ENCODE measurements around the gene ZNF385A.

DNA sequence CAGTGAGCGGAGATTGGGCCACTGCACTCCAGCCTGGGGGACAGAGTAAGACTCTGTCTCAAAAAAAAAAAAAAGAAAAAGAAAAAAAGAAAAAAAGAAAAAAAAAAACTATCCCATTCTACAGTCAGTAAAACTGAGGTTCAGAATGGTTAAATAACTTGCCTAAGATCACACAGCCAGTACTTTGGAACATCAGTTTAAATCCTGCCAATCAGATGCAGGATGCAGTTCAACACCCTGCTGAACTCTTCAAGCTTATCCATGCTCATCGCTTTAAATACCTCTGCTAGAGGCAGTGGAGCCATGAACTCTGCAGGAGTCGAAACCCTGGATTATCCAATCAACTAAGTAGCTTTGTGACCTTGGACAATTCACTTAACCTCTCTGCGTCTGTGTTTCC is 3.4 kb downstream of the ZNF385A start:
- no peak for TF ChIP-seq ZNF513 (tag by site-specific recombination; IDR thresholded peaks at IDR 0.05)
- TF ChIP-seq, protein P1, sequence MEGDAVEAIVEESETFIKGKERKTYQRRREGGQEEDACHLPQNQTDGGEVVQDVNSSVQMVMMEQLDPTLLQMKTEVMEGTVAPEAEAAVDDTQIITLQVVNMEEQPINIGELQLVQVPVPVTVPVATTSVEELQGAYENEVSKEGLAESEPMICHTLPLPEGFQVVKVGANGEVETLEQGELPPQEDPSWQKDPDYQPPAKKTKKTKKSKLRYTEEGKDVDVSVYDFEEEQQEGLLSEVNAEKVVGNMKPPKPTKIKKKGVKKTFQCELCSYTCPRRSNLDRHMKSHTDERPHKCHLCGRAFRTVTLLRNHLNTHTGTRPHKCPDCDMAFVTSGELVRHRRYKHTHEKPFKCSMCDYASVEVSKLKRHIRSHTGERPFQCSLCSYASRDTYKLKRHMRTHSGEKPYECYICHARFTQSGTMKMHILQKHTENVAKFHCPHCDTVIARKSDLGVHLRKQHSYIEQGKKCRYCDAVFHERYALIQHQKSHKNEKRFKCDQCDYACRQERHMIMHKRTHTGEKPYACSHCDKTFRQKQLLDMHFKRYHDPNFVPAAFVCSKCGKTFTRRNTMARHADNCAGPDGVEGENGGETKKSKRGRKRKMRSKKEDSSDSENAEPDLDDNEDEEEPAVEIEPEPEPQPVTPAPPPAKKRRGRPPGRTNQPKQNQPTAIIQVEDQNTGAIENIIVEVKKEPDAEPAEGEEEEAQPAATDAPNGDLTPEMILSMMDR (tag by site-specific recombination; IDR thresholded peaks at IDR 0.05): no peak
- TF ChIP-seq, protein P2, sequence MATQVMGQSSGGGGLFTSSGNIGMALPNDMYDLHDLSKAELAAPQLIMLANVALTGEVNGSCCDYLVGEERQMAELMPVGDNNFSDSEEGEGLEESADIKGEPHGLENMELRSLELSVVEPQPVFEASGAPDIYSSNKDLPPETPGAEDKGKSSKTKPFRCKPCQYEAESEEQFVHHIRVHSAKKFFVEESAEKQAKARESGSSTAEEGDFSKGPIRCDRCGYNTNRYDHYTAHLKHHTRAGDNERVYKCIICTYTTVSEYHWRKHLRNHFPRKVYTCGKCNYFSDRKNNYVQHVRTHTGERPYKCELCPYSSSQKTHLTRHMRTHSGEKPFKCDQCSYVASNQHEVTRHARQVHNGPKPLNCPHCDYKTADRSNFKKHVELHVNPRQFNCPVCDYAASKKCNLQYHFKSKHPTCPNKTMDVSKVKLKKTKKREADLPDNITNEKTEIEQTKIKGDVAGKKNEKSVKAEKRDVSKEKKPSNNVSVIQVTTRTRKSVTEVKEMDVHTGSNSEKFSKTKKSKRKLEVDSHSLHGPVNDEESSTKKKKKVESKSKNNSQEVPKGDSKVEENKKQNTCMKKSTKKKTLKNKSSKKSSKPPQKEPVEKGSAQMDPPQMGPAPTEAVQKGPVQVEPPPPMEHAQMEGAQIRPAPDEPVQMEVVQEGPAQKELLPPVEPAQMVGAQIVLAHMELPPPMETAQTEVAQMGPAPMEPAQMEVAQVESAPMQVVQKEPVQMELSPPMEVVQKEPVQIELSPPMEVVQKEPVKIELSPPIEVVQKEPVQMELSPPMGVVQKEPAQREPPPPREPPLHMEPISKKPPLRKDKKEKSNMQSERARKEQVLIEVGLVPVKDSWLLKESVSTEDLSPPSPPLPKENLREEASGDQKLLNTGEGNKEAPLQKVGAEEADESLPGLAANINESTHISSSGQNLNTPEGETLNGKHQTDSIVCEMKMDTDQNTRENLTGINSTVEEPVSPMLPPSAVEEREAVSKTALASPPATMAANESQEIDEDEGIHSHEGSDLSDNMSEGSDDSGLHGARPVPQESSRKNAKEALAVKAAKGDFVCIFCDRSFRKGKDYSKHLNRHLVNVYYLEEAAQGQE (tag by site-specific recombination; IDR thresholded peaks at IDR 0.05): no peak
- TF ChIP-seq ZNF366 (tag by site-specific recombination; conservative IDR thresholded peaks at IDR 0.05): no peak
- TF ChIP-seq ZNF37A (tag by site-specific recombination; IDR thresholded peaks at IDR 0.05): no peak
- no peak for TF ChIP-seq ZNF174 (tag by site-specific recombination; IDR thresholded peaks at IDR 0.05)
